Suprapubic skin (tissue), 4 donors: Measurements from ENCODE around the gene GORASP1. TPM values are rescaled to one million over a fixed set of nuclear protein-coding genes. Genes with fewer than 3 reads are reported as not detected.

Experiments used
- DNase-seq, 2 donors: peaks; one replicate each; pipeline ENCODE4 v3.0.0-alpha.2; 2019; ENCODE audit warnings: low spot score in 2 of 2
- H3K27ac ChIP-seq: fragments of 200-600 bp; sonication (generic); one replicate; pipeline ENCODE4 v1.5.1; 2019
- H3K27me3 ChIP-seq: fragments of 200-600 bp; sonication (generic); one replicate; pipeline ENCODE4 v1.5.1; 2019
- H3K36me3 ChIP-seq: fragments of 200-600 bp; sonication (generic); one replicate; pipeline ENCODE4 v1.5.1; 2019
- H3K4me1 ChIP-seq: fragments of 200-600 bp; sonication (generic); one replicate; pipeline ENCODE4 v1.5.1; 2019
- H3K4me3 ChIP-seq: fragments of 200-600 bp; sonication (generic); one replicate; pipeline ENCODE4 v1.5.1; 2019; ENCODE audit warnings: mild to moderate bottlenecking
- H3K9me3 ChIP-seq: fragments of 200-600 bp; sonication (generic); one replicate; pipeline ENCODE4 v1.5.1; 2019
- EP300 ChIP-seq: sonication (generic); formaldehyde crosslinking; IDR thresholded peaks from one replicate; pipeline ENCODE4 v1.6.1; 2017; ENCODE audit warnings: antibody characterized with exemption
- POLR2A ChIP-seq, 2 donors: fragments of 450-650 bp; IDR thresholded peaks; one replicate each; pipeline ENCODE4 v1.6.1; 2017; ENCODE audit warnings: antibody characterized with exemption in 2 of 2, mild to moderate bottlenecking in 2 of 2, moderate library complexity in 2 of 2
- POLR2AphosphoS5 ChIP-seq, 3 donors: sonication (generic); formaldehyde crosslinking; IDR thresholded peaks; one replicate each; pipeline ENCODE4 v1.6.1; 2017; ENCODE audit warnings: antibody characterized with exemption in 3 of 3
- total RNA-seq, 4 donors: library from RNA; depleted of rRNA; stranded (reverse); fragments of >200 nt; gene quantifications; one replicate each; pipeline ENCODE4 v1.1.0, GENCODE V29; 2016
- TF ChIP-seq, protein P1 (sequence below), 2 donors: fragments of 200-600 bp in 1 of 2; fragments of 450-650 bp in 1 of 2; sonication (generic) in 1 of 2; IDR thresholded peaks; one replicate each; pipeline ENCODE4 v1.5.1; 2016 to 2019; ENCODE audit warnings: antibody characterized with exemption in 2 of 2, mild to moderate bottlenecking in 1 of 2, moderate library complexity in 1 of 2

GORASP1 gene
- total RNA-seq, 4 donors from 2014 or later, result 51.3 to 101 (median 73.8) TPM

DNA sequence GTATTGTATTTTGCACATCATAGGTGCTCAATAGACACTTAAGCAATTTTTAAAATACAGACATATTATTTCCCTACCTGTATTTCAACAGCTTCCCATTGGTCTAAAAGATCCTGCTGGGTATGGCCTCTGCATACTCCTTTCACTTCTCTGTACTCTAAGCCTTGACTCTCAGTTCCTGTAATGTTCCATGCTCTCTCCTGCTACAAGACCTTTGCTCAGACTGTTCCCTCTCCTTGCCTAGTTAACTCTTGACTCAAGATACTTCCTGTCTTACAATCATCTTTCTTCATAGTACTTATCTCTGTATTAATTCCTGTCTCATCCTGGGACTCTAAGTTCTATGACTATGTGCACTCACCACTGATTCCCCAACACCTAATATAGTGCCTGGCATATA, 57.4 kb downstream of the GORASP1 start:
- Histone ChIP-seq H3K36me3 (no peaks in the 10 kb centered on the region), H3K9me3 (no peaks in the 10 kb centered on the region), H3K4me1 (peaks cover 20% of the 10 kb centered on the region), H3K27ac (no peak overlapping the region), H3K4me3 (no peak overlapping the region), H3K27me3 (no peaks in the 10 kb centered on the region)
- TF ChIP-seq POLR2AphosphoS5 (IDR thresholded peaks at IDR 0.05) (no peak), EP300 (no peak), POLR2A (IDR thresholded peaks at IDR 0.05) (no peak)
- TF ChIP-seq, protein P1, sequence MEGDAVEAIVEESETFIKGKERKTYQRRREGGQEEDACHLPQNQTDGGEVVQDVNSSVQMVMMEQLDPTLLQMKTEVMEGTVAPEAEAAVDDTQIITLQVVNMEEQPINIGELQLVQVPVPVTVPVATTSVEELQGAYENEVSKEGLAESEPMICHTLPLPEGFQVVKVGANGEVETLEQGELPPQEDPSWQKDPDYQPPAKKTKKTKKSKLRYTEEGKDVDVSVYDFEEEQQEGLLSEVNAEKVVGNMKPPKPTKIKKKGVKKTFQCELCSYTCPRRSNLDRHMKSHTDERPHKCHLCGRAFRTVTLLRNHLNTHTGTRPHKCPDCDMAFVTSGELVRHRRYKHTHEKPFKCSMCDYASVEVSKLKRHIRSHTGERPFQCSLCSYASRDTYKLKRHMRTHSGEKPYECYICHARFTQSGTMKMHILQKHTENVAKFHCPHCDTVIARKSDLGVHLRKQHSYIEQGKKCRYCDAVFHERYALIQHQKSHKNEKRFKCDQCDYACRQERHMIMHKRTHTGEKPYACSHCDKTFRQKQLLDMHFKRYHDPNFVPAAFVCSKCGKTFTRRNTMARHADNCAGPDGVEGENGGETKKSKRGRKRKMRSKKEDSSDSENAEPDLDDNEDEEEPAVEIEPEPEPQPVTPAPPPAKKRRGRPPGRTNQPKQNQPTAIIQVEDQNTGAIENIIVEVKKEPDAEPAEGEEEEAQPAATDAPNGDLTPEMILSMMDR (IDR thresholded peaks at IDR 0.05), result no peak
- no peak for DNase-seq

Other genes with a start within 250 kb of the GORASP1 start
- gene SCN11A, start 55.7 kb downstream of the GORASP1 start, total RNA-seq, result under 1 TPM; 0.10 to 0.64 (median 0.21) TPM
- 10 to 100 TPM; 18.3 to 49.3 (median 25.2) TPM for gene WDR48, start 55.6 kb downstream of the GORASP1 start, total RNA-seq
- 10 to 100 TPM in 1 of 4 donors, 1 to 10 TPM in 3; 1.2 to 11.0 (median 4.7) TPM for gene TTC21A, start 53 bp upstream of the GORASP1 start, total RNA-seq
- 100 to 1,000 TPM in 2 of 4 donors, 10 to 100 TPM in 2; 69.1 to 234 (median 156) TPM for gene CSRNP1, start 46.0 kb upstream of the GORASP1 start, total RNA-seq
- gene XIRP1, start 85.0 kb upstream of the GORASP1 start, total RNA-seq, result not detected
- gene CX3CR1, start 172.4 kb upstream of the GORASP1 start, total RNA-seq, result 1 to 10 TPM in 2 of 4 donors, under 1 TPM in 2; 0.60 to 1.4 (median 1.1) TPM
- gene CCR8, start 222.1 kb upstream of the GORASP1 start, total RNA-seq, result not detected